HG03066 (cell line): ENCODE measurements around the gene POLDIP2.

Experiments
- ATAC-seq: cut with Tn5 transposase; IDR thresholded peaks from one replicate; pipeline ENCODE4 v1.9.1; 2021; ENCODE audit warnings: low read depth; ENCODE audit not compliant: unreplicated experiment

POLDIP2 gene

DNA sequence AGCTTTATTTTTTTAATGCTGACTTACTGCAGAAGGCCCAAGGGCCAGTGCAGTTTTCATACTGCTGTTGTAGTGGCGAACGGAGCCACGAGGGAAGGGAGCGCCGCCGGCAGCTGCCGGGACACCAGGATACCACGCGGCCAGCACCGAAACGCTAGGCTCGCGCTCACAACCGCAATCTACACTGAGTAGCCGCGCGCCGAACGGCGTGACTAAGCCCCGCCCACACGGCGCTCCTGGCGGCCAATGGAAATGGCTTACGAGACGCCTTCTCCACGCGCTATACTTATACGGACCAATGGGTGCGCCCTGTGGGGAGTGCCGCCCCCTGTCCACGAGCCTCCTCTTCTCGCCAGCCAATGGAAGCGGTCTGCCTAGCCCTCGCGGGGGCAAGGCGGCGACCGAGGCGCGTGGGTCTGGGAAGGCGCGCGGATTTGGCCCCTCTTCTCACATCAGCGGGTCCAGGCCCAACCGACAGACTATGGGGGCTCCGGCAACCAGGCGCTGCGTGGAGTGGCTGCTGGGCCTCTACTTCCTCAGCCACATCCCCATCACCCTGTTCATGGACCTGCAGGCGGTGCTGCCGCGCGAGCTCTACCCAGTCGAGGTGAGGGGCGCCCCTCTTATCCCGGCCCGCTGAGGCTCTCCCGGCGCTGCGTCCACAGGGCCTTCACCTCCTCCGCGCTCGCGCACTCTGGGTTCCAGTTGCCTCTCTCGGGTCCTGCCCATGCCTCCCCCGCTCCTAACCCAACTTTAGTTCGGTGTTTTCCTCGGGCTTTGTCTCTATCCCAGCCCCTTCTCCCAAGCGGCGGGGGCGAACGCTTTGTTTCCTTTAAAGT lies 38.3 kb downstream of the POLDIP2 start, which contains the start of gene TMEM97:
Gene TMEM97, plus strand, starts transcription at position 442 of the 839 bp plus-strand sequence. Its CDS starts 40 bp downstream, at position 482.
- ATAC-seq = peak; percentile 96

DNA sequence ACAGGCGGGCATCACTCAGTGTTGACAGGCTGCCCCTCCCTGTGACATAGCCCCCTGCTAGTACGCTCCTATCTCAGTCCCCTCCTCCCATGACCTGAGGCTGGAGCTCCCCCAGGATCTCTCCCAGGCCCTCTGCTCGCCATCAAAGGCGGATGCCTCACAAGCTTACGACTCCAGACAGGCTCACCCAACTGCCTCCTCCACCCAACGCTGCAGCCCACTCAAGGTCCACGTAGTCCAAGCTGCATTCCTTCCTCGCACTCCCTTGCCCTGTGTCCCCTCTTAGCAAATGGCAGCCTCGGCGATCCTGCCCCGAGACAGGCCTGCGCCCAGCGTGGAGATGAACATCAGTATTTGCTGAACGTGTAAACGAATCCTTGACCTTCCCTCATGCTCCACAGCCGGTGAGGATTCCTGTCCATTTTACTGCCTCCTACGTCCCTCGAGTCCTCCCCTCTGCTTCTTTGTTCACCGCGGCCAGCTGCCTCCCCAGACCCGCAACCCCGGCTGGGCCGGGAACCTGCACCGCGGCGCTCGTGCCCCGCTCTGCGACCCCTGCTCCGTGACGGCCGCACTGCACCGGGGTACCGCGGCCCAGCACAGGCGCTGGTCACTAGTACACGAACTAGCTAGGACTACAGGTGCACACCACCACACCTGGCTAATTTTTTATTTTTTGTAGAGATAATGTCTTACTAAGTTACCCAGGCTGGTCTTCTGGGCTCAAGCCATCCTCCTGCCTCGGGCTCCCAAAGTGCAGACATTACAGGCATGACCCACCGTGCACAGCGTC lies 39.2 kb downstream of the POLDIP2 start:
- peak; percentile 17 for ATAC-seq

DNA sequence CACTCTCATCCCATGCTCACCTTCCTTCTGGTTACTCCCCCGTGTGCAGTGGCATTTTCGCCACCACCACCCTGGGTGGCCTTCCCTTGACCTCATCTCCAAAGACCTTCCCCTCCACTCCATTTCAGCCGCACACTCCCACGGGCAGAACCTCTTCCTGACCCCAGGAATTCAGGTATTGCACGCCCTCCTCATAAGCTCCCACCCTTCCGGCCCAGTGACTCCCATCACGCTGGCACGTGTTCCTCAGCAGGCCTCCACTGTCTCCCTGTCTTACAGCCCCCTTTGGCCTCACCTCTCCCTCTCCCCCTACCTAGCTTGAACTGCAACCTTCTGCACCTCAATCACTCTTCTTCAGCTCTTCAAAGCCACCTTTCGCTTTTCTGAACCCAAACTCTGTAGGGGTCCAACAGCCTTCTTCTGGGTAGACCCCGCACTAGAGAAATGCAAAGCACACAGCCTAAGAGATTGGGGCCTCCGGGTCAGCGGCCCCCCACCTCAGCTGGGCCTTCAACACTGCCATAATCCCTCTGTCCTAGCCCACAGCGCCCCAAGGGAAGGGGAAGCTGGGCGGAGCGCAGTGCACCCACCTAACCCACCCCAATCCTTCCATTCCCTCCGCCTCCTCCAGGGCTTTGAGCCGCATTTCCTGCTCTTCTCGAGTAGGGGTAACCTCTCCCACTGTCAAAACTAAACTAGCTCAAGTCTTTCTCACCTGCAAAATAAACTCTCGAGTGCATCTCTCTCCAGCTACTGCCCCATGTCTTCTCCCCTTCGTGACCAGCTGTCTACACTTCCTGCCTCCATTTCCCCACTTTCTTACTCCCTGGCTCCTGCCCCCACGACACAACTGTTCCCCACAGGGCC lies 40.0 kb downstream of the POLDIP2 start:
- ATAC-seq = no peak

DNA sequence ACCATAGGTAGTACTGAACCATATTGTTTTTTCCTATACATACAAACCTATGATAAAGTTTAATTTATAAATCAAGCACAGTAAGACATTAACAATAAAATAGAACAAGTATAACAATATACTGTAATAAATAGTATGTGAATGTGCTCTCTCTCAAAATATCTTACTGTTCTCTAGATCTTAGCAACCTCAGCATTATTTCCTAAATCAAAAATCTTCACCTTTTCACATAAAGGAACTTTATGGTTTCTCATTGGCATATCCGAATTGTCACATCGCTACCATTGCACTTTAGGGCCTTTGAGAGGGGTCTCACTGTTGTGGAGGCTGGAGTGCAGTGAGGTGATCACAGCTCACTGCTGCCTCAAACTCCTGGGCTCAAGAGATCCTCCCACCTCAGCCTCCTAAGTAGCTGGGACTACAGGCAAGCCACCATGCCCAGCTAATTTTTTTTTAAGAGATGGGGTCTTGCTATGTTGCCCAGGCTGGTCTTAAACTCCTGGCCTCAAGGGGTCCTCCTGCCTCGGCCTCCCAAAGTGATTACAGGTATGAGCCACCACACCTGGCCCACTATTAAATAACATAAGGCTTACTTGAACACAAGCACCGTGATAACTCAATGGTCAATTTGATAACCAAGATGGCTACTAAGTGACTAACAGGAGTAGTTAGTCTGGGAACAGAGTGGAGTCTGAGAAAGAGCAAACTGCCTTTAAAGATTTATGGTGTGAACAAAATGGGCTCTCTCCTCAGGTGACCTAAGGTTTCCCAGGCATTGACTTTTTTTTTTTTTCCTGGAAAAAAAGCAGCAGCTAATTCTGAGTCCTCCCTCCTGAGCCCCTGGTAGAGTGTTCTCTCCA lies 41.3 kb downstream of the POLDIP2 start:
- ATAC-seq = no peak

DNA sequence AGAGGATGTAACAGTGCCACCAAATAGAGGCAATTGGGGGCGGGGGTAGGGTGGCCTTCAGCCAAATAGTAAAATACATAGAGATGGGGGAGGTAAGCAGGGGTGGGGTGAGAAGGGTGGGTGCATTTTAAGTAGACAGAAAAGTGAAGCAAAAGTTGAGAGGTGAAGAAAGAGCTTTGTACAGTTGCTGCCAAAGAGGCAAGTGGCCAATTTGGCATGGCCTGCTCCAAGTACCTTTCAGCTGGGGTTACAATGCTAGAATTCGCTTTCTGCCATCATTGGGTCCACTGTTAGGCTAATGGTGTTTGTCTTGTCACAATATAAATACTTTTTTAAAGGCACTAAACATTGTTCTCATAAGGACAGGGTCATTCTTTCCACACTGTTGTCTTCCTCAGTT lies 43.5 kb downstream of the POLDIP2 start:
- ATAC-seq = no peak

DNA sequence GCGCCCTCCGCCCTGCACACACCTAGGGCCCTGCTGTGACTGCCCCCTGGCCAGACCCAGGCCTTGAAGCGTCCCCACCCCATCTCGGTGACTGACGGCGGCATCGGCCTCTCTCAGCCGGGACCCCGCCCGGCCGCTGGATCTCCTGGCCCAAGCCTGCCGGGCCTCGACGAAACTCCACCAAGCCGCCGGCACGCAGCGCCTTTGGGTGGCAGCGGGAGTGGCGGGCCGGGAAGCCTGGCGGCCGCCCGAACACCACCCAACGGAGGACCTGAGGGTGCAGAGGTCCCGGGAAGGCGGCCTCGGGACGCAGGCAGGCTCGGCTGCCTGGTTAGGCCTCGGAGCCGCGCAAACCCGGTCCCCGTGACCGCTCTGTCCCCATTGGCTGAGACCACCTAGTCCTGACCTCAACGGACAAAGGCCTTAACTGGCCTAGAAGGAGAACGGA lies 50.3 kb downstream of the POLDIP2 start:
- no peak for ATAC-seq

DNA sequence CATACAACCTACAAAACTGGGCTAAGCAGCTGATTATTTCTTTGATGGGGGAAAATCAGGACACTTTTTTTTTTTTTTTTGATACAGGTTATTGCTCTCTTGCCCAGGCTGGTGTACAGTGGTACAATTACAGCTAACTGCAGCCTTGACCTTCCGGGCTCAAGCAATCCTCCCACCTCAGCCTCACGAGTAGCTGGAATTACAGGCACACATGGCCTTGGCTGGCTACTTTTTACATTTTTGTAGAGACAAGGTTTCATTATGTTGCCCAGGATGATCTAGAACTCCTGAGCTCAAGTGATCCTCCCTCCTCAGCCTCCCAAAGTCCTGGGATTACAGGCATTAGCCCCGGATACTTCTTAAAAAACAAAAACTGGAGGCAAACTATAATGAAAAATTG lies 58.9 kb downstream of the POLDIP2 start:
- no peak for ATAC-seq
